DND-41 (cell line): Measurements from ENCODE around the gene ENO2.

Source experiments
- CTCF ChIP-seq: IDR thresholded peaks from 2 replicates; pipeline ENCODE4 v1.5.1; 2012; ENCODE audit warnings: borderline replicate concordance, low read length, moderate library complexity, mild to moderate bottlenecking; ENCODE audit not compliant: poor library complexity, severe bottlenecking; ENCODE audit errors: extremely low read depth
- EZH2 ChIP-seq: IDR thresholded peaks from 3 replicates; pipeline ENCODE4 v1.6.1; 2012; ENCODE audit warnings: borderline replicate concordance, low read depth, mild to moderate bottlenecking, moderate library complexity, low read length, inconsistent platforms; ENCODE audit not compliant: severe bottlenecking

GRCh38 chr12:6921539-6921938 is 7.2 kb downstream of the ENO2 start:
- no peak for TF ChIP-seq CTCF
- no peak for TF ChIP-seq EZH2
